A673 (cell line): ENCODE data around the gene ZBTB44. TPM values are rescaled to one million over a fixed set of nuclear protein-coding genes. Genes with fewer than 3 reads are reported as not detected.

Source experiments
- BruUV-seq: library from RNA; stranded (reverse); fragments of 400-500 nt; replicated peaks from 2 replicates; lab custom pipeline; 2021; lab: Mats Ljungman, UMichigan
- CTCF ChIA-PET: fragments of 300-600 bp; sonication (Branson Sonifier 250); formaldehyde crosslinking; loops from one replicate; lab custom pipeline; 2022; ENCODE audit warnings: antibody characterized with exemption; lab: Charles Lee
- POLR2A ChIA-PET: fragments of 300-600 bp; sonication (Branson Sonifier 250); formaldehyde crosslinking; loops from one replicate; lab custom pipeline; 2022; ENCODE audit warnings: antibody characterized with exemption; ENCODE audit not compliant: low non-redundant PET; lab: Charles Lee
- DNase-seq: peaks from one replicate; pipeline ENCODE4 v3.0.0-alpha.2; 2015; ENCODE audit warnings: low spot score
- H3K27ac ChIP-seq: fragments of 200-600 bp; sonication (generic); 2 replicates; pipeline ENCODE4 v1.5.1; 2016; ENCODE audit warnings: mixed run types, low read depth, mild to moderate bottlenecking, mixed read lengths, antibody characterized with exemption, low read length; ENCODE audit not compliant: poor library complexity, severe bottlenecking
- H3K27me3 ChIP-seq: fragments of 200-600 bp; sonication (generic); replicated peaks from 2 replicates; pipeline ENCODE4 v1.6.1; 2017; ENCODE audit warnings: mixed run types, low read depth, mild to moderate bottlenecking, mixed read lengths, antibody characterized with exemption, low read length; ENCODE audit not compliant: insufficient read depth, poor library complexity
- H3K36me3 ChIP-seq: fragments of 200-600 bp; sonication (generic); 2 replicates; pipeline ENCODE4 v1.6.1; 2016; ENCODE audit warnings: mixed run types, mild to moderate bottlenecking, mixed read lengths, antibody characterized with exemption, low read length; ENCODE audit not compliant: insufficient read depth, poor library complexity, severe bottlenecking
- H3K4me1 ChIP-seq: fragments of 200-600 bp; sonication (generic); 2 replicates; pipeline ENCODE4 v1.6.1; 2017; ENCODE audit warnings: mixed run types, mild to moderate bottlenecking, mixed read lengths, antibody characterized with exemption, low read length; ENCODE audit not compliant: insufficient read depth, poor library complexity, severe bottlenecking
- H3K4me3 ChIP-seq: fragments of 200-600 bp; sonication (generic); 2 replicates; pipeline ENCODE4 v1.5.1; 2016; ENCODE audit warnings: low read depth, mixed run types, mild to moderate bottlenecking, mixed read lengths, low read length; ENCODE audit not compliant: poor library complexity, severe bottlenecking
- H3K9me3 ChIP-seq: fragments of 200-600 bp; sonication (generic); 2 replicates; pipeline ENCODE4 v1.6.1; 2016; ENCODE audit warnings: mixed run types, low read depth, mild to moderate bottlenecking, mixed read lengths, antibody characterized with exemption, low read length; ENCODE audit not compliant: poor library complexity, severe bottlenecking
- CTCF ChIP-seq: fragments of 300-800, 200-600 bp; sonication (generic); conservative IDR thresholded peaks from 2 replicates; pipeline ENCODE4 v1.5.1; 2017; ENCODE audit warnings: low read depth, mild to moderate bottlenecking, antibody characterized with exemption, low read length, moderate library complexity, mixed read lengths
- EZH2 ChIP-seq: fragments of 200-600 bp; sonication (generic); IDR thresholded peaks from 2 replicates; pipeline ENCODE4 v1.6.1; 2017; ENCODE audit warnings: borderline replicate concordance, low read depth, mild to moderate bottlenecking, mixed read lengths, antibody characterized with exemption, low read length; ENCODE audit not compliant: poor library complexity, severe bottlenecking
- intact Hi-C: fragments of 100-400 bp; cut with micrococcal nuclease; formaldehyde crosslinking; loops from one replicate; pipeline ENCODE4 v1.10.0; 2022; ENCODE audit not compliant: unreplicated experiment
- total RNA-seq: library from RNA; stranded (reverse); gene quantifications from 2 replicates; pipeline ENCODE4 v1.2.3, GENCODE V29; 2021

The ZBTB44 gene
- total RNA-seq, 1 experiment from 2014 or later: 37.0 TPM

GRCh38 chr11:130199792-130200191, 114.9 kb downstream of the ZBTB44 start:
- Histone ChIP-seq H3K4me3 (no peak overlapping the region), H3K36me3 (no peaks in the 10 kb centered on the region), H3K4me1 (no peaks in the 10 kb centered on the region), H3K27me3 (no peaks in the 10 kb centered on the region), H3K9me3 (no peaks in the 10 kb centered on the region), H3K27ac (no peak overlapping the region)
- CTCF ChIA-PET: no interaction called here
- BruUV-seq: no TSS peak
- TF ChIP-seq CTCF (no peak), EZH2 (no peak)
- POLR2A ChIA-PET: no interaction called here
- DNase-seq: no peak
- intact Hi-C loops: no loop called here

GRCh38 chr11:130198964-130199363, 115.8 kb downstream of the ZBTB44 start:
- ChIA-PET CTCF (no interaction called here), POLR2A (no interaction called here)
- BruUV-seq: no TSS peak
- TF ChIP-seq CTCF: peak; percentile 21; the same call in 1 of the 2 replicates
- no peak for TF ChIP-seq EZH2
- Histone ChIP-seq H3K36me3 (no peaks in the 10 kb centered on the region), H3K27ac (no peak overlapping the region), H3K9me3 (no peaks in the 10 kb centered on the region), H3K27me3 (no peaks in the 10 kb centered on the region), H3K4me1 (no peaks in the 10 kb centered on the region), H3K4me3 (no peak overlapping the region)
- DNase-seq: no peak
- intact Hi-C loops: no loop called here

GRCh38 chr11:130198292-130198691, 116.4 kb downstream of the ZBTB44 start:
- POLR2A ChIA-PET: no interaction called here
- no peak overlapping the region for H3K4me3 ChIP-seq
- CTCF ChIA-PET: no interaction called here
- no TSS peak for BruUV-seq
- intact Hi-C loops: no loop called here
- H3K4me1 ChIP-seq: no peaks in the 10 kb centered on the region
- no peak for TF ChIP-seq EZH2
- no peak for TF ChIP-seq CTCF
- H3K27me3 ChIP-seq: no peaks in the 10 kb centered on the region
- no peaks in the 10 kb centered on the region for H3K9me3 ChIP-seq
- H3K27ac ChIP-seq: no peak overlapping the region
- no peak for DNase-seq
- no peaks in the 10 kb centered on the region for H3K36me3 ChIP-seq
